Bronchial epithelial cell (primary cell): ENCODE measurements around the gene EDEM1. TPM values are rescaled to one million over a fixed set of nuclear protein-coding genes. Genes with fewer than 3 reads are reported as not detected.

ENCODE experiments used
- DNase-seq: peaks from one replicate; pipeline ENCODE4 v3.0.0-alpha.2; 2010; ENCODE audit warnings: low read depth
- FAIRE-seq: peaks from 2 replicates; lab custom pipeline; 2011; peaks lifted over from hg19 to GRCh38; lab: Jason Lieb, UNC
- H3K27me3 ChIP-seq: 2 replicates; pipeline ENCODE4 v1.5.1; 2011; ENCODE audit warnings: low read length; ENCODE audit not compliant: control insufficient read depth, insufficient read depth
- H3K36me3 ChIP-seq: 2 replicates; pipeline ENCODE4 v1.5.1; 2011; ENCODE audit warnings: low read length; ENCODE audit not compliant: control insufficient read depth, insufficient read depth
- H3K4me3 ChIP-seq: 2 replicates; pipeline ENCODE4 v1.5.1; 2011; ENCODE audit warnings: mild to moderate bottlenecking, low read depth, low read length, control low read depth
- total RNA-seq: library from RNA; depleted of rRNA; stranded (reverse); fragments of >200 nt; gene quantifications from 2 replicates; pipeline ENCODE4 v1.2.1, GENCODE V29; 2014
- TF ChIP-seq, protein P1 (sequence below): IDR thresholded peaks from 2 replicates; pipeline ENCODE4 v1.5.1; 2011; ENCODE audit warnings: mild to moderate bottlenecking, moderate library complexity, low read length, control low read depth, inconsistent platforms; ENCODE audit not compliant: insufficient read depth, severe bottlenecking

Gene EDEM1
- total RNA-seq = 37.6 and 47.2 TPM in 2 replicates

DNA sequence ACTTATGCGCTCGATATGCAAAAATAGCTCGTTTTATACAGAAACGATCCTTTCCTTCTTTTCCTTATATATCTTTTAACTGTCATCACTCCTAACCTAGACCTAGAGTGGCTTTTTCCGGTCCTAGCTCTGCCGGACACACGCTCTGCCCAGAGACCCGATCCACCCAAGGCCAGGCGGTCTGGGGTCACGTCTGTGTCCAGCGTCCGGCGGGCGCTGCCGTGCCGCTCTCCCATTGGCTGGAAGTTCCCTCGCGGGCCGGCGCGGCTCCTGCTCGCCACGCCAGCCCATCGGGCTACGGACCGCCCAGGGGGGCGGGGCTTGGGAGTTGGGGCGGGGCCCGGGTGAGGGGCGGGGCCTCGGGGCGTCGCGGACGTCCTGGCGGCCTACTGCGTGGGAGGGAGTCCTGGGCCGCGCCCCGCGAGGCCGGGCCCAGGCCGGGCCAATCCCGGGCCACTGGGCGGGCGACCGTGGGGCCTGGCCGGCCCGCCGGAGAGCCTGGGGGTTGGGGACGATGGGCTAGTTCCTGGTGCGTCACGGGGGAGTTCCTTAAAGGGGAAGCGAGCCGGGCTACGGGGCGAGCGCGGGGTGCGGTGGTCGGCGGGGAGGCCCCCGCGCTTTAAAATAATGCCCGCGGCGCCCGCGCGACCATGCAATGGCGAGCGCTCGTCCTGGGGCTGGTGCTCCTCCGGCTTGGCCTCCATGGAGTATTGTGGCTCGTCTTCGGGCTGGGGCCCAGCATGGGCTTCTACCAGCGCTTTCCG is at the start of gene EDEM1:
EDEM1 (plus strand) TSS at position 552 of the 764 bp plus-strand sequence; CDS start at position 651, 99 bp downstream.
- DNase-seq = peak; percentile 89
- TF ChIP-seq, protein P1, sequence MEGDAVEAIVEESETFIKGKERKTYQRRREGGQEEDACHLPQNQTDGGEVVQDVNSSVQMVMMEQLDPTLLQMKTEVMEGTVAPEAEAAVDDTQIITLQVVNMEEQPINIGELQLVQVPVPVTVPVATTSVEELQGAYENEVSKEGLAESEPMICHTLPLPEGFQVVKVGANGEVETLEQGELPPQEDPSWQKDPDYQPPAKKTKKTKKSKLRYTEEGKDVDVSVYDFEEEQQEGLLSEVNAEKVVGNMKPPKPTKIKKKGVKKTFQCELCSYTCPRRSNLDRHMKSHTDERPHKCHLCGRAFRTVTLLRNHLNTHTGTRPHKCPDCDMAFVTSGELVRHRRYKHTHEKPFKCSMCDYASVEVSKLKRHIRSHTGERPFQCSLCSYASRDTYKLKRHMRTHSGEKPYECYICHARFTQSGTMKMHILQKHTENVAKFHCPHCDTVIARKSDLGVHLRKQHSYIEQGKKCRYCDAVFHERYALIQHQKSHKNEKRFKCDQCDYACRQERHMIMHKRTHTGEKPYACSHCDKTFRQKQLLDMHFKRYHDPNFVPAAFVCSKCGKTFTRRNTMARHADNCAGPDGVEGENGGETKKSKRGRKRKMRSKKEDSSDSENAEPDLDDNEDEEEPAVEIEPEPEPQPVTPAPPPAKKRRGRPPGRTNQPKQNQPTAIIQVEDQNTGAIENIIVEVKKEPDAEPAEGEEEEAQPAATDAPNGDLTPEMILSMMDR = no peak
- Histone ChIP-seq H3K4me3 (peak within 1 kb of the TSS; percentile 86), H3K36me3 (no peaks in the 10 kb centered on the region), H3K27me3 (no peaks in the 10 kb centered on the region)
- FAIRE-seq = no peak

DNA sequence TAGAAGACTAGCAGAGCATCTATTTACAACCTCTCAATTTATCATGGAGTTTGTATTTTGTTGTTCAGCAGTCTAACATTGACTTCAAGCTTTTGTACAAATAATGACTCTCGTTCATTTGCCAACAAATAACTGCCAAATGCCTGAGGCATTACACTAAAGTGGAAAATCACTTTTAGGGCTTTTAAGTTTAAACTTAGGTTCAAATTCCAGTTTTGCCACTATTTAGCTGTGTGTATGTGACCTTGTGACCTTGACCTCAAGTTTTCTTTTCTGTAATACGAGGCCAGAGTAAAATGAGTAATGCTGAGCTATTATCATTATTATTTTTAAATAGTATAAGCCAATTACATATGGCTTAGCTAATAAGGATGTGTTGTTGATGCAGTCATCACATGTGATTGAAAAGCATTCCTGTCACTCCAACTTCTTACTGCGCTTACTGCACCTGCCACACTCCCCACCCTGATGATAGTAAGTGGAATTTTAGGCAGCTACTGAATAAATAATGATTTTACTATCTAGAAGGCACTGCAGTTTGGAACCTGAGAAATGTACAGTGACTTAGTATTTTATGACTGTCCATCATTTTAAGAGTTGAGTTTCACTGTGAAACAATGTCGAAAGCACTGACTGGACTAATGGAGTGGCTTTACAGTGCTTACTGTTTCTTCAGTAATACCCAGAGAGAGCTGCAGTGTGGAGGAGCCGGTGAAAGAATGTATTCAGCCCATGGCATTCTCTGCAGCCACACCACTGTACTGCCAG is 49.1 kb upstream of the EDEM1 start:
- Histone ChIP-seq H3K4me3 (no peak overlapping the region), H3K36me3 (peaks cover 4% of the 10 kb centered on the region), H3K27me3 (no peaks in the 10 kb centered on the region)
- TF ChIP-seq, protein P1 = no peak
- FAIRE-seq = no peak
- DNase-seq = no peak

DNA sequence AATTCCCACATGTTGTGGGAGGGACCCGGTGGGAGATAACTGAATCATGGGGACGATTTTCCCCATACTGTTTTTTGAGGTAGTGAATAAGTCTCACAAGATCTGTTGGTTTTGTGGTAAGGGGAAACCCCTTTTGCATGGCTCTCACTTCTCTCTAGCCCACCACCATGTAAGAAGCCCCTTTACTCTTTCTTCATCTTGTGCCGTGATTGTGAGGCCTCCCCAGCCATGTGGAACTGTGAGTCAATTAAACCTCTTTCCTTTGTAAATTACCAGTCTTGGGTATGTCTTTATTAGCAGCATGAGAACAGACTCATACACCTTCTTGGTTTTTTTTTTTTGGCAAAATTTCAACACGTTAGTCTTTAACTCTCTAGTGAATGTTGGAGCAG is 47.3 kb upstream of the EDEM1 start:
- FAIRE-seq (no peak), DNase-seq (no peak)
- Histone ChIP-seq H3K4me3 (no peak overlapping the region), H3K27me3 (no peaks in the 10 kb centered on the region), H3K36me3 (peaks cover 4% of the 10 kb centered on the region)
- TF ChIP-seq, protein P1 = no peak

DNA sequence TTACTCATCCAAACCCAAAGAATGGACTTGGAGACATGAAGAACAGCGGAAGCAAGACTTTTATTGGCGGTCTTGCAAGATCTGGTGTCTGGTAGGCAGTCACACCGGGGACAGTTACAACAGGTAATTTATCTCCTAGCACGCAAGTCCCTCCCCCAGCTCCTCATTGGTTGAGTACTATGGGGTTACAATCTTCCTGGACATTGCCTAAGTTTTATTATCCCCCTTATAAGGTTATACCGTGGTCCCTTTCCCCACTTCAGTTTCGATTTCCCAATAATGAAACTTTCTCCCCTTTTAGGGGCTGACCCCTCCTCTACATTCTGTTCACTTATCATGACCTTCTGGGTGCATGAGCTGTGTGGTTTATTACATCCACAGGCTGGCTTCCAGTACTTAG is 46.7 kb upstream of the EDEM1 start:
- H3K27me3 ChIP-seq = no peaks in the 10 kb centered on the region
- H3K4me3 ChIP-seq = no peak overlapping the region
- H3K36me3 ChIP-seq = peaks cover 4% of the 10 kb centered on the region
- DNase-seq (no peak), FAIRE-seq (no peak)
- TF ChIP-seq, protein P1 = no peak

DNA sequence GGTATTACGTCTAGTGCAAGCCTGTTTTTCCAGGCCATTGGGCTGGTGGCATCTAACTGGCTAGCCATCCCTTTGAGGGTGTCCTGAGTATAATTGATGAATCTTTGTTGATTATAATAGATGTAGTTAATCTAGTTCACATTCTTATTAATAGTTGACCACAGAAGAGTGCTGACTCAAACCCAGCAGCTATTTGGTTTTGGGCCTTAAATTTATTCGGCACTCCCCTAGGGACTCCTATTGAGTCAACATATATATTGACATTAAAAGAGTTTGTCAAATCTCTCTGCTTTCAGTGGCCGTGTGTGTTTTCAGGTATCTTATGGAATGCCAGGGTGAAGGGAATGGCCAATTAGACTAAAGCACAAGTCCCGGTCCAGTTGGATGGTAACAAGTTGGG is 45.7 kb upstream of the EDEM1 start:
- Histone ChIP-seq H3K36me3 (peaks cover 4% of the 10 kb centered on the region), H3K27me3 (no peaks in the 10 kb centered on the region), H3K4me3 (no peak overlapping the region)
- FAIRE-seq (no peak), DNase-seq (no peak)
- TF ChIP-seq, protein P1 = no peak
